HEK293T (cell line): Measurements from ENCODE around the gene ID3.
"Not testable (repeated sequence)": the region's sequence is repeated elsewhere in the genome, so short reads cannot be mapped to it uniquely, and the experiment has no call there.

ENCODE experiments used
- CTCF ChIA-PET: fragments of 350-600 bp; formaldehyde crosslinking; extraction: SDS; loops from one replicate; lab custom pipeline; 2021; ENCODE audit warnings: antibody characterized with exemption, inconsistent platforms; lab: Yijun Ruan, JAX
- POLR2A ChIA-PET: fragments of 350-600 bp; formaldehyde crosslinking; extraction: SDS; loops from one replicate; lab custom pipeline; 2020; ENCODE audit warnings: antibody characterized with exemption, inconsistent platforms; lab: Yijun Ruan, JAX
- DNase-seq: peaks from one replicate; pipeline ENCODE4 v3.0.0; 2012; ENCODE audit warnings: mixed read lengths; ENCODE audit errors: extremely low spot score
- ARNT ChIP-seq: fragments of 450-650 bp; IDR thresholded peaks from 2 replicates; pipeline ENCODE4 v1.6.1; 2017; ENCODE audit warnings: mild to moderate bottlenecking
- BHLHE40 ChIP-seq: fragments of 450-650 bp; IDR thresholded peaks from 2 replicates; pipeline ENCODE4 v1.6.1; 2016; ENCODE audit warnings: mild to moderate bottlenecking, moderate library complexity, borderline replicate concordance
- CTBP1 ChIP-seq: fragments of 450-650 bp; IDR thresholded peaks from 2 replicates; pipeline ENCODE4 v1.6.1; 2016; ENCODE audit warnings: borderline replicate concordance
- ELF4 ChIP-seq: fragments of 450-650 bp; IDR thresholded peaks from 2 replicates; pipeline ENCODE4 v1.6.1; 2017; ENCODE audit warnings: antibody characterized with exemption
- FOXA1 ChIP-seq: fragments of 450-650 bp; IDR thresholded peaks from 2 replicates; pipeline ENCODE4 v1.6.1; 2016; ENCODE audit warnings: mild to moderate bottlenecking
- FOXK2 ChIP-seq: fragments of 450-650 bp; IDR thresholded peaks from 2 replicates; pipeline ENCODE4 v1.6.1; 2016; ENCODE audit warnings: mild to moderate bottlenecking
- FOXM1 ChIP-seq: fragments of 450-650 bp; IDR thresholded peaks from 2 replicates; pipeline ENCODE4 v1.6.1; 2017; ENCODE audit warnings: mild to moderate bottlenecking, borderline replicate concordance
- HDGF ChIP-seq: fragments of 450-650 bp; IDR thresholded peaks from 2 replicates; pipeline ENCODE4 v1.6.1; 2017; ENCODE audit warnings: antibody characterized with exemption, borderline replicate concordance
- L3MBTL2 ChIP-seq: fragments of 450-650 bp; conservative IDR thresholded peaks from 2 replicates; pipeline ENCODE4 v1.6.1; 2016; ENCODE audit warnings: mild to moderate bottlenecking
- LEF1 ChIP-seq: fragments of 450-650 bp; IDR thresholded peaks from 2 replicates; pipeline ENCODE4 v1.6.1; 2017; ENCODE audit warnings: mild to moderate bottlenecking, borderline replicate concordance
- NFRKB ChIP-seq: fragments of 450-650 bp; IDR thresholded peaks from 2 replicates; pipeline ENCODE4 v1.6.1; 2016; ENCODE audit warnings: mild to moderate bottlenecking, moderate library complexity
- PKNOX1 ChIP-seq: fragments of 450-650 bp; IDR thresholded peaks from 2 replicates; pipeline ENCODE4 v1.6.1; 2016
- SP1 ChIP-seq: fragments of 450-650 bp; IDR thresholded peaks from 2 replicates; pipeline ENCODE4 v1.6.1; 2017
- SUZ12 ChIP-seq: fragments of 450-650 bp; IDR thresholded peaks from 2 replicates; pipeline ENCODE4 v1.6.1; 2016; ENCODE audit warnings: mild to moderate bottlenecking
- TARDBP ChIP-seq: fragments of 450-650 bp; IDR thresholded peaks from 2 replicates; pipeline ENCODE4 v1.6.1; 2016
- ZNF384 ChIP-seq: fragments of 450-650 bp; IDR thresholded peaks from 2 replicates; pipeline ENCODE4 v1.6.1; 2016

ID3 gene

GRCh38 chr1:23590058-23590783 lies 30.9 kb upstream of the ID3 start:
- ChIA-PET POLR2A (interaction anchor here (0.7 to 2.9 kb wide), 3 partner anchors 25 to 35 kb away, joined by 3 to 11 read pairs (median 3); partner anchors contain the start of gene ID3), CTCF (no interaction called here)

GRCh38 chr1:23589585-23589986 lies 30.3 kb upstream of the ID3 start:
- ChIA-PET CTCF (no interaction called here), POLR2A (no interaction called here)
- no peak for TF ChIP-seq LEF1
- TF ChIP-seq CTBP1: no peak
- no peak for TF ChIP-seq ELF4
- TF ChIP-seq ZNF384: no peak
- TF ChIP-seq FOXM1: no peak
- no peak for TF ChIP-seq FOXA1
- TF ChIP-seq PKNOX1: no peak
- TF ChIP-seq TARDBP: no peak
- DNase-seq: no peak

More at GRCh38 chr1:23590058-23590783, 30.9 kb upstream of the ID3 start:
- no peak for DNase-seq
- no peak for TF ChIP-seq L3MBTL2
- TF ChIP-seq FOXA1: no peak
- no peak for TF ChIP-seq ZNF384
- TF ChIP-seq SP1: no peak
- TF ChIP-seq LEF1: no peak
- TF ChIP-seq CTBP1: no peak
- TF ChIP-seq FOXM1: no peak
- TF ChIP-seq PKNOX1: no peak
- no peak for TF ChIP-seq ARNT
- no peak for TF ChIP-seq TARDBP
- TF ChIP-seq HDGF: no peak
- no peak for TF ChIP-seq ELF4
- no peak for TF ChIP-seq SUZ12
- no peak for TF ChIP-seq FOXK2
- no peak for TF ChIP-seq BHLHE40
- no peak for TF ChIP-seq NFRKB

- POLR2A ChIA-PET: interaction anchor here (0.5 kb wide), 1 partner anchor 23 kb away, joined by 3 read pairs; no protein-coding TSS in a partner anchor
- CTCF ChIA-PET: no interaction called here
- TF ChIP-seq NFRKB: no peak
- TF ChIP-seq FOXA1: no peak
- TF ChIP-seq TARDBP: no peak
- TF ChIP-seq FOXK2: no peak
- TF ChIP-seq PKNOX1: no peak
- TF ChIP-seq BHLHE40: no peak
- no peak for TF ChIP-seq ARNT
- no peak for TF ChIP-seq LEF1
- TF ChIP-seq HDGF: no peak
- no peak for TF ChIP-seq L3MBTL2
- TF ChIP-seq ZNF384: no peak
- no peak for TF ChIP-seq CTBP1
- no peak for TF ChIP-seq ELF4
- no peak for TF ChIP-seq SP1
- TF ChIP-seq SUZ12: no peak
- TF ChIP-seq FOXM1: no peak
- no peak for DNase-seq
These were observed 29.6 kb upstream of the ID3 start for GRCh38 chr1:23588749-23589548.

GRCh38 chr1:23585321-23586022 lies 26.2 kb upstream of the ID3 start:
- CTCF ChIA-PET: interaction anchor here (0.9 to 1.4 kb wide), 2 partner anchors 9 to 52 kb away, joined by 3 read pairs; no protein-coding TSS in a partner anchor
- POLR2A ChIA-PET: interaction anchor here (1.9 kb wide), 1 partner anchor 27 kb away, joined by 5 read pairs; the partner anchor contains the start of gene ID3
- TF ChIP-seq HDGF: no peak
- TF ChIP-seq CTBP1: no peak
- no peak for TF ChIP-seq SUZ12
- TF ChIP-seq FOXM1: no peak
- TF ChIP-seq FOXA1: no peak
- no peak for TF ChIP-seq PKNOX1
- no peak for TF ChIP-seq NFRKB
- TF ChIP-seq LEF1: no peak
- no peak for TF ChIP-seq ELF4
- no peak for TF ChIP-seq FOXK2
- no peak for TF ChIP-seq BHLHE40
- TF ChIP-seq SP1: no peak
- TF ChIP-seq ARNT: no peak
- TF ChIP-seq L3MBTL2: no peak
- no peak for TF ChIP-seq ZNF384
- no peak for TF ChIP-seq TARDBP
- DNase-seq: no peak

GRCh38 chr1:23583727-23584126 lies 24.4 kb upstream of the ID3 start:
- DNase-seq, CTCF ChIA-PET: not testable (repeated sequence)
- POLR2A ChIA-PET: interaction anchor here (1.9 kb wide), 1 partner anchor 25 kb away, joined by 5 read pairs; the partner anchor contains the start of gene ID3
